MM.1S (cell line): ENCODE measurements around the gene ZCWPW2.

Source experiments
- EZH2 ChIP-seq: fragments of 300-600 bp; sonication (generic); optimal IDR thresholded peaks from 2 replicates; pipeline ENCODE3; 2017; ENCODE audit warnings: low read depth, mild to moderate bottlenecking, antibody characterized with exemption, low read length, mixed read lengths
- EZH2phosphoT487 ChIP-seq: fragments of 300-600 bp; sonication (generic); IDR thresholded peaks from 2 replicates; pipeline ENCODE4 v1.6.1; 2018; ENCODE audit warnings: antibody characterized with exemption, low read length
- TF ChIP-seq, protein P1 (sequence below): fragments of 300-600 bp; sonication (generic); IDR thresholded peaks from 2 replicates; pipeline ENCODE4 v1.5.1; 2016; ENCODE audit warnings: antibody characterized with exemption, low read length, mixed read lengths

DNA sequence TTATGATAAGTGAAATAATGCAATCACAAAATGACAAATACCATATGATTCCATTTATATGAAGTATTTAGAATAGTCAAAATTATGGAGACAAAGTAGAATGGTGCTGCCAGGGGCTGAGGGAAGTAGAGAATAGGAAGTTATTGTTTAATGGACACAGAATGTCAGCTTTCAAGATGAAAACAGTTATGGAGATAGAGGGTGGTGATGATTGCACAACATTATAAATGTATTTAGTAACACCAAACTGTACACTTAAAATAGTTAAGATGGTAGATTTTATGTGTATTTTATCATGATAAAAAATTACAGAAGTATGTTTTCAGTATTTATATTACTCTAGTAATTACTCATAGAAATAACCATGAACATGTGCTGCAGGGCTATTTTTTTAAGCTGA is 100.9 kb downstream of the ZCWPW2 start:
- TF ChIP-seq, protein P1, sequence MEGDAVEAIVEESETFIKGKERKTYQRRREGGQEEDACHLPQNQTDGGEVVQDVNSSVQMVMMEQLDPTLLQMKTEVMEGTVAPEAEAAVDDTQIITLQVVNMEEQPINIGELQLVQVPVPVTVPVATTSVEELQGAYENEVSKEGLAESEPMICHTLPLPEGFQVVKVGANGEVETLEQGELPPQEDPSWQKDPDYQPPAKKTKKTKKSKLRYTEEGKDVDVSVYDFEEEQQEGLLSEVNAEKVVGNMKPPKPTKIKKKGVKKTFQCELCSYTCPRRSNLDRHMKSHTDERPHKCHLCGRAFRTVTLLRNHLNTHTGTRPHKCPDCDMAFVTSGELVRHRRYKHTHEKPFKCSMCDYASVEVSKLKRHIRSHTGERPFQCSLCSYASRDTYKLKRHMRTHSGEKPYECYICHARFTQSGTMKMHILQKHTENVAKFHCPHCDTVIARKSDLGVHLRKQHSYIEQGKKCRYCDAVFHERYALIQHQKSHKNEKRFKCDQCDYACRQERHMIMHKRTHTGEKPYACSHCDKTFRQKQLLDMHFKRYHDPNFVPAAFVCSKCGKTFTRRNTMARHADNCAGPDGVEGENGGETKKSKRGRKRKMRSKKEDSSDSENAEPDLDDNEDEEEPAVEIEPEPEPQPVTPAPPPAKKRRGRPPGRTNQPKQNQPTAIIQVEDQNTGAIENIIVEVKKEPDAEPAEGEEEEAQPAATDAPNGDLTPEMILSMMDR: no peak
- no peak for TF ChIP-seq EZH2
- TF ChIP-seq EZH2phosphoT487: no peak
